ACC112 (cell line): ENCODE results near the gene TFCP2L1.
"Not testable (repeated sequence)": the region's sequence is repeated elsewhere in the genome, so short reads cannot be mapped to it uniquely, and the experiment has no call there.

Experiments
- H2AFZ ChIP-seq: fragments of 200-600 bp; sonication (generic); one replicate; pipeline ENCODE4 v1.6.0; 2017; ENCODE audit warnings: antibody characterized with exemption, low read length; ENCODE audit not compliant: unreplicated experiment
- H3K27ac ChIP-seq: fragments of 200-600 bp; sonication (generic); 2 replicates; pipeline ENCODE4 v1.5.1; 2014; ENCODE audit warnings: low read depth, mild to moderate bottlenecking, antibody characterized with exemption, low read length, moderate library complexity
- H3K27me3 ChIP-seq: fragments of 200-600 bp; sonication (generic); 2 replicates; pipeline ENCODE4 v1.6.1; 2014; ENCODE audit warnings: mild to moderate bottlenecking, antibody characterized with exemption, low read length, moderate library complexity, mixed read lengths; ENCODE audit not compliant: insufficient read depth
- H3K36me3 ChIP-seq: fragments of 200-600 bp; sonication (generic); 2 replicates; pipeline ENCODE4 v1.6.1; 2016; ENCODE audit warnings: mild to moderate bottlenecking, antibody characterized with exemption, low read length, moderate library complexity, mixed read lengths; ENCODE audit not compliant: insufficient read depth
- H3K4me1 ChIP-seq: fragments of 200-600 bp; sonication (generic); one replicate; pipeline ENCODE4 v1.6.1; 2016; ENCODE audit warnings: low read length, mixed read lengths; ENCODE audit not compliant: insufficient read depth, unreplicated experiment, control insufficient read depth
- H3K4me3 ChIP-seq: fragments of 200-600 bp; sonication (generic); 2 replicates; pipeline ENCODE4 v1.5.1; 2014; ENCODE audit warnings: mild to moderate bottlenecking, low read depth, low read length
- H3K79me2 ChIP-seq: fragments of 200-600 bp; sonication (generic); one replicate; pipeline ENCODE4 v1.6.0; 2016; ENCODE audit warnings: low read length; ENCODE audit not compliant: control insufficient read depth, unreplicated experiment, insufficient read depth

The TFCP2L1 gene

DNA sequence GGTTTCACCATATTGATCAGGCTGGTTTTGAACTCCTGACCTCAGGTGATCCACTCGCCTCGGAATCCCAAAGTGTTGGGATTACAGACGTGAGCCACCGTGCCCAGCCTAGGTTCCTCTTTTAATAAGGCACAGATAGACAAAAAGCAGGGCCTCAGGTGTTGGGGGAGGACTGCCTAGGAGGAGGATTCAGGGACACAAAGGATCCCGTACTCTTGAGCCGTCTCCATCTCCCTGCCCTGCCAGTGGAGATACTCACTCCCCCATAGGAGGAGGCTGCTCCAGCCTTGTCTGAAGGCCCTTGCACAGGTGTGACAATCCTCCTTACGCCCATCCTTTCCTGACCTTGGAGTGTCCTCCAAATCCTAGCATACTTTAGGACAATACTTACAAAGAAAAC lies 32.0 kb upstream of the TFCP2L1 start:
- Histone ChIP-seq H2AFZ (no peak overlapping the region), H3K4me3 (no peak overlapping the region), H3K79me2 (no peaks in the 10 kb centered on the region), H3K27me3 (peaks cover 13% of the 10 kb centered on the region), H3K27ac (no peak overlapping the region), H3K36me3 (no peaks in the 10 kb centered on the region), H3K4me1 (no peaks in the 10 kb centered on the region)

DNA sequence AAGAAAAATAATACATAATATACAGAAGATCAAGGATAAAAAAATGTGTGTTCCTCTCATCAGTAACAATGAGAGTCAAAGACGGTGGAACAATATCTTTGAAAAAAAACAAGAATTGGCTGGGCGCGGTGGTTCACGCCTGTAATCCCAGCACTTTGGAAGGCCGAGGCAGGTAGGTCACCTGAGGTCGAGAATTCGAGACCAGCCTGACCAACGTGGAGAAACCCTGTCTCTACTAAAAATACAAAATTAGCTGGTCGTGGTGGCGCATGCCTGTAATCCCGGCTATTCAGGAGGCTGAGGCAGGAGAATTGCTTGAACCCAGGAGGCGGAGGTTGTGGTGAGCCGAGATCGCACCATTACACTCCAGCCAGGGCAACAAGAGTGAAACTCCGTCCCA lies 28.7 kb upstream of the TFCP2L1 start:
- not testable (repeated sequence) for H3K27ac ChIP-seq, H3K79me2 ChIP-seq, H3K4me1 ChIP-seq, H3K36me3 ChIP-seq, H3K4me3 ChIP-seq, H2AFZ ChIP-seq
- peaks cover 43% of the 10 kb centered on the region for H3K27me3 ChIP-seq

GRCh38 chr2:121309801-121310200 lies 24.8 kb upstream of the TFCP2L1 start:
- Histone ChIP-seq H3K27ac (no peak overlapping the region), H3K79me2 (no peaks in the 10 kb centered on the region), H3K4me3 (no peak overlapping the region), H3K4me1 (no peaks in the 10 kb centered on the region), H3K27me3 (peaks cover 79% of the 10 kb centered on the region), H2AFZ (no peak overlapping the region), H3K36me3 (no peaks in the 10 kb centered on the region)

DNA sequence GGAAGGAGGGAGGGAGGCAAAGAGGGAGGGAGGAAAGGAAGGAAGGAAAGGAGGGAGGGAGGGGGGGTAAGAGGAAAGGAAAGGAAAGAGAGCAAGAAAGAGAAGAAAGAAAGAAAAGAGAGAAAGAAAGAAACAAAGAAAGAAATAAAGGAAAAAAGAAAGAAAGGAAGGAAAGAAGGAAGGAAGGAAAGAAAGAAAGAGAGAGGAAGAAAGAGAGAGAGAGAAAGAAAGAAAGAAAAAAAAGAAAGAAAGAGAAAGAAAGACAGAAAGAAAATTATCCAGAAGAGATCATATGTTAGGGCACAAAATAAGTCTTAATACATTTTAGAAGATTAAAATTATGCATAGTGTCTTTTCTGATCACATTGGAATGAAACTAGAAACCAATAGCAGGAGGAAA lies 24.3 kb upstream of the TFCP2L1 start:
- Histone ChIP-seq H3K4me1 (no peaks in the 10 kb centered on the region), H2AFZ (no peak overlapping the region), H3K36me3 (no peaks in the 10 kb centered on the region), H3K4me3 (no peak overlapping the region), H3K79me2 (no peaks in the 10 kb centered on the region), H3K27ac (no peak overlapping the region), H3K27me3 (peaks cover 83% of the 10 kb centered on the region)

- H2AFZ ChIP-seq, result no peak overlapping the region
- peaks cover 79% of the 10 kb centered on the region for H3K27me3 ChIP-seq
- no peak overlapping the region for H3K4me3 ChIP-seq
- H3K79me2 ChIP-seq, result no peaks in the 10 kb centered on the region
- H3K27ac ChIP-seq, result no peak overlapping the region
- H3K36me3 ChIP-seq, result no peaks in the 10 kb centered on the region
- H3K4me1 ChIP-seq, result no peaks in the 10 kb centered on the region
These were observed 22.0 kb upstream of the TFCP2L1 start for GRCh38 chr2:121307048-121307447.

- H3K27ac ChIP-seq, result no peak overlapping the region
- no peaks in the 10 kb centered on the region for H3K79me2 ChIP-seq
- H3K4me1 ChIP-seq, result no peaks in the 10 kb centered on the region
- H3K36me3 ChIP-seq, result no peaks in the 10 kb centered on the region
- H3K4me3 ChIP-seq, result no peak overlapping the region
- no peak overlapping the region for H2AFZ ChIP-seq
- H3K27me3 ChIP-seq, result peaks cover 73% of the 10 kb centered on the region
These were observed 19.9 kb upstream of the TFCP2L1 start for GRCh38 chr2:121304941-121305340.

GRCh38 chr2:121303531-121304263 lies 18.7 kb upstream of the TFCP2L1 start:
- H2AFZ ChIP-seq, result no peak overlapping the region
- H3K27me3 ChIP-seq, result peaks cover 62% of the 10 kb centered on the region
- no peaks in the 10 kb centered on the region for H3K36me3 ChIP-seq
- no peaks in the 10 kb centered on the region for H3K4me1 ChIP-seq
- no peaks in the 10 kb centered on the region for H3K79me2 ChIP-seq
- no peak overlapping the region for H3K4me3 ChIP-seq
- H3K27ac ChIP-seq, result no peak overlapping the region

- not testable (repeated sequence) for H3K4me3 ChIP-seq, H3K79me2 ChIP-seq, H3K27ac ChIP-seq, H2AFZ ChIP-seq, H3K4me1 ChIP-seq, H3K36me3 ChIP-seq
- H3K27me3 ChIP-seq, result peaks cover 44% of the 10 kb centered on the region
These were observed 16.2 kb upstream of the TFCP2L1 start for GRCh38 chr2:121301190-121301589.

GRCh38 chr2:121298476-121298875 lies 13.5 kb upstream of the TFCP2L1 start:
- H3K4me1 ChIP-seq, result no peaks in the 10 kb centered on the region
- no peak overlapping the region for H2AFZ ChIP-seq
- H3K27me3 ChIP-seq, result peaks cover 41% of the 10 kb centered on the region
- H3K79me2 ChIP-seq, result no peaks in the 10 kb centered on the region
- H3K4me3 ChIP-seq, result no peak overlapping the region
- no peak overlapping the region for H3K27ac ChIP-seq
- H3K36me3 ChIP-seq, result no peaks in the 10 kb centered on the region

GRCh38 chr2:121297866-121298265 lies 12.9 kb upstream of the TFCP2L1 start:
- not testable (repeated sequence) for H3K36me3 ChIP-seq

GRCh38 chr2:121297217-121297830 lies 12.3 kb upstream of the TFCP2L1 start:
- no peak overlapping the region for H3K4me3 ChIP-seq
- H3K79me2 ChIP-seq, result no peaks in the 10 kb centered on the region
- no peaks in the 10 kb centered on the region for H3K36me3 ChIP-seq
- peaks cover 47% of the 10 kb centered on the region for H3K27me3 ChIP-seq
- H3K27ac ChIP-seq, result no peak overlapping the region
- no peak overlapping the region for H2AFZ ChIP-seq
- no peaks in the 10 kb centered on the region for H3K4me1 ChIP-seq

More at GRCh38 chr2:121297866-121298265, 12.9 kb upstream of the TFCP2L1 start:
- H2AFZ ChIP-seq, H3K4me1 ChIP-seq, H3K4me3 ChIP-seq, H3K27ac ChIP-seq, H3K79me2 ChIP-seq: not testable (repeated sequence)
- peaks cover 47% of the 10 kb centered on the region for H3K27me3 ChIP-seq
